ENCODE measurements around the gene HOXD10. TPM values are rescaled to one million over a fixed set of nuclear protein-coding genes. Genes with fewer than 3 reads are reported as not detected.
A peak's percentile ranks its signal among the peaks of the same experiment; 100 is the strongest.

HOXD10 gene
- total RNA-seq, 1 donor from 2014 or later, result 0.62 TPM

GRCh38 chr2:176096243-176096985 lies 20.2 kb upstream of the HOXD10 start:
- no peak for DNase-seq

- DNase-seq, result peak; percentile 79
These were observed 19.4 kb upstream of the HOXD10 start for GRCh38 chr2:176096986-176097819.

GRCh38 chr2:176097820-176098365 lies 18.7 kb upstream of the HOXD10 start:
- DNase-seq, result no peak

- DNase-seq, result no peak
These were observed 18.0 kb upstream of the HOXD10 start for GRCh38 chr2:176098366-176099158.

- no peak for DNase-seq
These were observed 17.3 kb upstream of the HOXD10 start for GRCh38 chr2:176099159-176099727.

GRCh38 chr2:176099728-176100546 lies 16.6 kb upstream of the HOXD10 start, which contains the start of gene HOXD12:
HOXD12 (plus strand) TSS chr2:176099795; CDS start chr2:176099802, 7 bp downstream.
- no peak for DNase-seq

GRCh38 chr2:176100547-176101140 lies 15.9 kb upstream of the HOXD10 start:
- DNase-seq, result no peak

- no peak for DNase-seq
These were observed 15.3 kb upstream of the HOXD10 start for GRCh38 chr2:176101216-176101830.

- DNase-seq, result no peak
These were observed 14.7 kb upstream of the HOXD10 start for GRCh38 chr2:176101842-176102241.

GRCh38 chr2:176102309-176102866 lies 14.2 kb upstream of the HOXD10 start:
- DNase-seq, result no peak

- DNase-seq, result no peak
These were observed 13.4 kb upstream of the HOXD10 start for GRCh38 chr2:176103194-176103593.

- DNase-seq, result no peak
These were observed 12.7 kb upstream of the HOXD10 start for GRCh38 chr2:176103742-176104315.

- DNase-seq, result no peak
These were observed 12.1 kb upstream of the HOXD10 start for GRCh38 chr2:176104316-176105077.

- no peak for DNase-seq
These were observed 11.4 kb upstream of the HOXD10 start for GRCh38 chr2:176105078-176105729.

GRCh38 chr2:176105730-176106580 lies 10.6 kb upstream of the HOXD10 start:
- no peak for DNase-seq

- DNase-seq, result no peak
These were observed 9.7 kb upstream of the HOXD10 start, which contains the start of gene HOXD11 for GRCh38 chr2:176106581-176107539. HOXD11 (plus strand) TSS chr2:176107280; CDS start chr2:176107356, 76 bp downstream.

All from tongue (tissue), 2 donors.